Suprapubic skin (tissue), 4 donors: Measurements from ENCODE around the gene HIGD1C. TPM values are rescaled to one million over a fixed set of nuclear protein-coding genes. Genes with fewer than 3 reads are reported as not detected.

Experiments
- DNase-seq, 2 donors: peaks; one replicate each; pipeline ENCODE4 v3.0.0-alpha.2; 2019; ENCODE audit warnings: low spot score in 2 of 2
- H3K27ac ChIP-seq: fragments of 200-600 bp; sonication (generic); one replicate; pipeline ENCODE4 v1.5.1; 2019
- H3K27me3 ChIP-seq: fragments of 200-600 bp; sonication (generic); one replicate; pipeline ENCODE4 v1.5.1; 2019
- H3K36me3 ChIP-seq: fragments of 200-600 bp; sonication (generic); one replicate; pipeline ENCODE4 v1.5.1; 2019
- H3K4me1 ChIP-seq: fragments of 200-600 bp; sonication (generic); one replicate; pipeline ENCODE4 v1.5.1; 2019
- H3K4me3 ChIP-seq: fragments of 200-600 bp; sonication (generic); one replicate; pipeline ENCODE4 v1.5.1; 2019; ENCODE audit warnings: mild to moderate bottlenecking
- H3K9me3 ChIP-seq: fragments of 200-600 bp; sonication (generic); one replicate; pipeline ENCODE4 v1.5.1; 2019
- CTCF ChIP-seq, 2 donors: fragments of 200-600 bp in 1 of 2; fragments of 450-650 bp in 1 of 2; sonication (generic) in 1 of 2; IDR thresholded peaks; one replicate each; pipeline ENCODE4 v1.5.1; 2016 to 2019; ENCODE audit warnings: antibody characterized with exemption in 2 of 2, mild to moderate bottlenecking in 1 of 2, moderate library complexity in 1 of 2
- EP300 ChIP-seq: sonication (generic); formaldehyde crosslinking; IDR thresholded peaks from one replicate; pipeline ENCODE4 v1.6.1; 2017; ENCODE audit warnings: antibody characterized with exemption
- POLR2A ChIP-seq, 2 donors: fragments of 450-650 bp; IDR thresholded peaks; one replicate each; pipeline ENCODE4 v1.6.1; 2017; ENCODE audit warnings: antibody characterized with exemption in 2 of 2, mild to moderate bottlenecking in 2 of 2, moderate library complexity in 2 of 2
- POLR2AphosphoS5 ChIP-seq, 3 donors: sonication (generic); formaldehyde crosslinking; IDR thresholded peaks; one replicate each; pipeline ENCODE4 v1.6.1; 2017; ENCODE audit warnings: antibody characterized with exemption in 3 of 3
- WGBS: methylation state at CpG from one replicate; pipeline ENCODE4 v1.1.5; 2018; 5-methylcytosine and 5-hydroxymethylcytosine counted together
- total RNA-seq, 4 donors: library from RNA; depleted of rRNA; stranded (reverse); fragments of >200 nt; gene quantifications; one replicate each; pipeline ENCODE4 v1.1.0, GENCODE V29; 2016

Gene HIGD1C
- total RNA-seq, 4 donors from 2014 or later: not detected

- TF ChIP-seq POLR2AphosphoS5 (IDR thresholded peaks at IDR 0.05) (no peak), CTCF (IDR thresholded peaks at IDR 0.05) (no peak), EP300 (no peak), POLR2A (IDR thresholded peaks at IDR 0.05) (no peak)
- Histone ChIP-seq H3K9me3 (no peaks in the 10 kb centered on the region), H3K4me1 (peaks cover 12% of the 10 kb centered on the region), H3K27ac (no peak overlapping the region), H3K36me3 (no peaks in the 10 kb centered on the region), H3K4me3 (no peak overlapping the region), H3K27me3 (no peaks in the 10 kb centered on the region)
- WGBS: 82% methylated on average over 2 of the region's 2 CpGs
- no peak for DNase-seq
Observed at GRCh38 chr12:51018956-51019355, 66.6 kb downstream of the HIGD1C start.

GRCh38 chr12:51019927-51020326 is 67.6 kb downstream of the HIGD1C start:
- WGBS: 87% methylated on average over 2 of the region's 2 CpGs
- Histone ChIP-seq H3K36me3 (no peaks in the 10 kb centered on the region), H3K4me3 (no peak overlapping the region), H3K27me3 (no peaks in the 10 kb centered on the region), H3K4me1 (peaks cover 22% of the 10 kb centered on the region), H3K27ac (peak overlapping the region; percentile 25), H3K9me3 (no peaks in the 10 kb centered on the region)
- TF ChIP-seq CTCF (IDR thresholded peaks at IDR 0.05) (no peak), EP300 (no peak), POLR2A (IDR thresholded peaks at IDR 0.05) (no peak), POLR2AphosphoS5 (IDR thresholded peaks at IDR 0.05) (no peak)
- no peak for DNase-seq

Other genes starting within 250 kb of the HIGD1C start
- 10 to 100 TPM; 14.8 to 32.6 (median 18.8) TPM for gene ATF1, start 188.4 kb upstream of the HIGD1C start, total RNA-seq
- under 1 TPM in 1 of 4 donors, not detected in 3; 0.34 TPM for gene TMPRSS12, start 109.6 kb upstream of the HIGD1C start, total RNA-seq
- gene SLC11A2, start 73.8 kb downstream of the HIGD1C start, total RNA-seq: 100 to 1,000 TPM in 1 of 4 donors, 10 to 100 TPM in 3; 39.0 to 108 (median 60.2) TPM
- gene LETMD1, start 95.8 kb downstream of the HIGD1C start, total RNA-seq: 10 to 100 TPM; 38.5 to 93.2 (median 72.3) TPM
- 10 to 100 TPM; 16.5 to 23.3 (median 20.3) TPM for gene CSRNP2, start 131.1 kb downstream of the HIGD1C start, total RNA-seq
- 10 to 100 TPM; 15.0 to 24.2 (median 18.8) TPM for gene TFCP2, start 220.6 kb downstream of the HIGD1C start, total RNA-seq